Vagina (tissue), 2 donors: Measurements from ENCODE around the gene SUSD6.

Source experiments
- POLR2A ChIP-seq, 2 donors: fragments of 450-650 bp; IDR thresholded peaks; one replicate each; pipeline ENCODE4 v1.6.1; 2017; ENCODE audit warnings: antibody characterized with exemption in 2 of 2, mild to moderate bottlenecking in 2 of 2, moderate library complexity in 2 of 2
- POLR2AphosphoS5 ChIP-seq, 2 donors: sonication (generic); formaldehyde crosslinking; IDR thresholded peaks; one replicate each; pipeline ENCODE4 v1.9.0; 2017; ENCODE audit warnings: antibody characterized with exemption in 2 of 2, mild to moderate bottlenecking in 2 of 2, low read depth in 1 of 2; ENCODE audit not compliant: insufficient read depth in 1 of 2
- TF ChIP-seq, protein P1 (sequence below), 3 experiments: fragments of 450-650 bp in 2 of 3; fragments of 200-600 bp in 1 of 3; sonication (generic) in 1 of 3; IDR thresholded peaks; one replicate each; pipeline ENCODE4 v1.5.1; 2017 to 2019; ENCODE audit warnings: antibody characterized with exemption in 3 of 3, mild to moderate bottlenecking in 2 of 3, moderate library complexity in 2 of 3

DNA sequence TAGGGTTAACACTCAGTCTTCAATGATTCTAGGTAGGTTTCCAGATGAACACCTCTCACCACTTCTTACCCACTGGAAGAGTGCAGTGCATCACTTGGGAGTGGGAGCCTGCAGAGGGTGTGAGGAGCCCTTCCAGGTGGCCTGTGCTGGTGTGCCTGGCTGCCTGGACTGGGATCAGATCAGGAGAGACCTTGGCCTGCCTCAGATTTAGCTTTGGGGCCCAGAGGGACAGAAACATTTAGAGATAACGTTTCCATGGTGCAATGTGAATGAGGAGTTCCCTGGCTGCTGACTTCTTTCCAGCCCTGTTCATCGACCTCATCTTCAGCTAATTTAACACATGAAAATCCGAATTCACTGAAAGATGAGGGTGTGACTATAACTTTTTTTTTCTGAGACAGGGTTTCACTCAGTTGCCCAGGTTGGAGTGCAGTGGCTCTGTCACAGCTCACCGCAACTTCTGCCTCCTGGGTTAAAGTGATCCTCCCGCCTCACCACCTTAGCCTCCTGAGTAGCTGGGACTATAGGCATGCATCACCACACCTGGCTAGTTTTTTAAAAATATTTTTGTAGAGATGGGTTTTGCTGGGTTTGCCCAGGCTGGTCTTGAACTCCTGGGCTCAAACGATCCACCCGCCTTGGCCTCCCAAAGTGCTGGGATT, 53.6 kb downstream of the SUSD6 start:
- TF ChIP-seq, protein P1, sequence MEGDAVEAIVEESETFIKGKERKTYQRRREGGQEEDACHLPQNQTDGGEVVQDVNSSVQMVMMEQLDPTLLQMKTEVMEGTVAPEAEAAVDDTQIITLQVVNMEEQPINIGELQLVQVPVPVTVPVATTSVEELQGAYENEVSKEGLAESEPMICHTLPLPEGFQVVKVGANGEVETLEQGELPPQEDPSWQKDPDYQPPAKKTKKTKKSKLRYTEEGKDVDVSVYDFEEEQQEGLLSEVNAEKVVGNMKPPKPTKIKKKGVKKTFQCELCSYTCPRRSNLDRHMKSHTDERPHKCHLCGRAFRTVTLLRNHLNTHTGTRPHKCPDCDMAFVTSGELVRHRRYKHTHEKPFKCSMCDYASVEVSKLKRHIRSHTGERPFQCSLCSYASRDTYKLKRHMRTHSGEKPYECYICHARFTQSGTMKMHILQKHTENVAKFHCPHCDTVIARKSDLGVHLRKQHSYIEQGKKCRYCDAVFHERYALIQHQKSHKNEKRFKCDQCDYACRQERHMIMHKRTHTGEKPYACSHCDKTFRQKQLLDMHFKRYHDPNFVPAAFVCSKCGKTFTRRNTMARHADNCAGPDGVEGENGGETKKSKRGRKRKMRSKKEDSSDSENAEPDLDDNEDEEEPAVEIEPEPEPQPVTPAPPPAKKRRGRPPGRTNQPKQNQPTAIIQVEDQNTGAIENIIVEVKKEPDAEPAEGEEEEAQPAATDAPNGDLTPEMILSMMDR (IDR thresholded peaks at IDR 0.05) = no peak
- TF ChIP-seq POLR2A (IDR thresholded peaks at IDR 0.05) = no peak
- TF ChIP-seq POLR2AphosphoS5 (IDR thresholded peaks at IDR 0.05; ENCODE audit: insufficient read depth in 1 of 2, low read depth in 1 of 2) = no peak
